GM13976 (cell line): ENCODE data around the gene KLRD1.
"Not testable (repeated sequence)": the region's sequence is repeated elsewhere in the genome, so short reads cannot be mapped to it uniquely, and the experiment has no call there.

Experiments
- DNase-seq: peaks from one replicate; pipeline ENCODE4 v3.0.0; 2012; ENCODE audit warnings: low spot score
- in situ Hi-C: fragments of 300-500 bp; cut with MboI; formaldehyde crosslinking; loops from one replicate; pipeline ENCODE4 v1.12.0; 2022; ENCODE audit warnings: low sequenced_read_pairs, mixed read lengths, inconsistent platforms; ENCODE audit not compliant: unreplicated experiment
- TF ChIP-seq, protein P1 (sequence below): IDR thresholded peaks from 2 replicates; pipeline ENCODE4 v1.5.1; 2012; ENCODE audit warnings: borderline replicate concordance, mild to moderate bottlenecking; ENCODE audit not compliant: insufficient read depth; ENCODE audit errors: extremely low read depth, missing control alignments, control extremely low read depth

KLRD1 gene

DNA sequence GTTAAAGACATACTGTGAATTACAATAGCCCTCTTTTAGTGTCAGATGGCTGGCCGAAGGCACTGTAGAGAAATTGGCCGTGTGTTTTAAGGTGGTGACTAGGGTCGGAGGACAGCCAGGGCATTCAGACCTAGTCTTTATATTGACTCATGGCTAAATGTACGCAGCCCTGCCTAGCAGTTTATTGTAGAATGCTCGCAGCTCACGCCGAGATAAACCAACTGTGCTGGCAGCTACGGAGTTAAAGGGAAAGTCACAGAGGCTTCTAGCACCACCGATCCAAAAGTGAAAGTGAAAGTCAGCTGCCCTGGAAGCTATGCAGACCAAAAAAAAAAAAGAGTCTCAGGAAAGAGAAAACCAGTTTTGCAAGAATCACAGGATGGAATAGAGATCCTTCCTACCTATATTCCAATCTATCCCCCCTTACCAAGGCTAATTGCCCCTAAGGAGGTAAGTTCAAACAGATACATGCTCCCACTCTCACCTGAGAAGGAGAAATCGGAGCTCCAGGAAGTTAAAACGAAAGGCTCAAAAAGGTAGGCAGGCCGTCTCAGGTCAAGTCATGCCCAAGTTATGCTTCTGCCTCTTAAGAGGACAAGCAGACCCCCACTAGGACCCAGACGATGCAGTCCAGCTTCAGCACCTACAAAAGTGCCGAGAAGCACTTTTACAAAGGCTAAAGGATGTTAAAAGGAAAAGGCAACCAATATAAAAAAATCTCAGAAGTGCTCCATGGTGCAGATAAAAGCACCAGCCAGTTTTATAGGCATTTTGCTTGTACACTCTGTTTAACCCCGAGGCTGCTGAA, 57.3 kb downstream of the KLRD1 start:
- in situ Hi-C loops: no loop called here
- peak; percentile 58 for DNase-seq
- TF ChIP-seq, protein P1, sequence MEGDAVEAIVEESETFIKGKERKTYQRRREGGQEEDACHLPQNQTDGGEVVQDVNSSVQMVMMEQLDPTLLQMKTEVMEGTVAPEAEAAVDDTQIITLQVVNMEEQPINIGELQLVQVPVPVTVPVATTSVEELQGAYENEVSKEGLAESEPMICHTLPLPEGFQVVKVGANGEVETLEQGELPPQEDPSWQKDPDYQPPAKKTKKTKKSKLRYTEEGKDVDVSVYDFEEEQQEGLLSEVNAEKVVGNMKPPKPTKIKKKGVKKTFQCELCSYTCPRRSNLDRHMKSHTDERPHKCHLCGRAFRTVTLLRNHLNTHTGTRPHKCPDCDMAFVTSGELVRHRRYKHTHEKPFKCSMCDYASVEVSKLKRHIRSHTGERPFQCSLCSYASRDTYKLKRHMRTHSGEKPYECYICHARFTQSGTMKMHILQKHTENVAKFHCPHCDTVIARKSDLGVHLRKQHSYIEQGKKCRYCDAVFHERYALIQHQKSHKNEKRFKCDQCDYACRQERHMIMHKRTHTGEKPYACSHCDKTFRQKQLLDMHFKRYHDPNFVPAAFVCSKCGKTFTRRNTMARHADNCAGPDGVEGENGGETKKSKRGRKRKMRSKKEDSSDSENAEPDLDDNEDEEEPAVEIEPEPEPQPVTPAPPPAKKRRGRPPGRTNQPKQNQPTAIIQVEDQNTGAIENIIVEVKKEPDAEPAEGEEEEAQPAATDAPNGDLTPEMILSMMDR: no peak

DNA sequence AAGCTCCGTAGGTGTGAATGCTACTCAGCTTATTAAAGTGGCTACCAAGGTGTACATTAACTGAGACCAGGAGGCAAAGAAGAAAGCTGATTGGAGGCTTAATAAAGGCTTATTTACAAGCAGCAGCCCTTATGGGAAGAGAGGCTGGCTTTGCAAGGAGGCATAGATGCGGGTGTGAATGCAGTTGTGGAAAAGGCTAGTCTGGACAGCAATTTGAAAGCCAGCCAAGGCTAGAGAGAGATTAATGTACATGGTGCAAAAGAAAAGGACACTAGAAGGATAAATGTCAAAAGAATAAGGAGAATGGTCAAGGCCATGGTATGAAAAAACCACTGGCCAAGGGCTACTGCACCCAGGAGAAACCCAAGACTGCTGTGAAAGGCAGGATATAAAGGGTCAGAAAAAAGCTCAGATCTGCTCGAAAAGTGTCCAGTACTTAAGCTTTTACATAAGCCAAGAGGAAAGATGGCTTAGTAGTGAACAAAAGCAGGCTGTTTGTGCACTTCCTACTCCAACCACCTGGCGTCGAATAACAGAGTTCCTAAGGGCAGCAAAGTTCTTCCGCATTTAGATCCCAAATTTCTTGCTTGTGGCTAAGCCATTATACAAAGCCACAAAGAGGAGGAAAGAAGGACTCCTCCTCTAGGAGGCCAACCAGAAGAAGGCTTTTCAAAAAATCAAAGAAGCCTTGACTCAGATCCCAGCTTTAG, 58.2 kb downstream of the KLRD1 start:
- TF ChIP-seq, protein P1: no peak
- DNase-seq: no peak
- in situ Hi-C loops: no loop called here

DNA sequence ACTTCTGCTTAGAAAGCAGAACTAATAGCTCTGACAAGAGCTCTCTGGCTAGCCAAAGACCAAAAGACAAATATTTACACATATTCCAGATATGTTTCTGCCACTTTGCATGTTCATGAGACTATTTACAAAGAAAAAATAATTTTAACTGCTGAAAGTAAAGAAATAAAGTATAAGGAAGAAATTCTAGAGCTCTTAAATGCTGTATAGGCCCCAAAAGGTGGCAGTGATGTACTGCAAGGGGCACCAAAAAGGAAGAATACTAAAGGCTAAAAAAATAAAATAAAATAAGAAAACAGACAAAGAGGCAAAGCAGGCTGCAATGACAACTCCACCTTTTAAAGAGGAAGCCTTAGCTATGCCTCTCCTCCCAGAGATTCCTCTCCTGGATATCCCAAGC, 59.2 kb downstream of the KLRD1 start:
- in situ Hi-C loops: no loop called here
- DNase-seq: no peak
- TF ChIP-seq, protein P1: no peak

DNA sequence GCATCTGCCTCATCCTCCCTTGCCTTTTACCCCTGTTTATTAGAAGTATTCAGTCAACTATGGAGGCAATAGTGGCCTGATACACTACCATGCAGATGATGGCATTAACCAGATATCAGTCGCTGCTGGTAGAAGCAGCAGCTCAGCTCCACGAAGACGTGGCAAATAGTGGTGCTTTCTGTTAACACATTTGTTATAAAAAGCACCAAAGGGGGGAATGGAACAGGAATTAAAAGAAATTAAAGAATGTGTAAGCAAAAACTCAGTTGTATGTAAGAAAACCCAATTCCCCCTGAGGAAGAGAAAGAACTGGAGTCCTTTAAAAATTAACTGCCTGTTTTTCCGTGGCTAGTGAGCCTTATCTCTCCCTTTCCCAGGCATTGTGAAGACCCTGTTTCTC, 60.0 kb downstream of the KLRD1 start:
- in situ Hi-C loops, DNase-seq: not testable (repeated sequence)

DNA sequence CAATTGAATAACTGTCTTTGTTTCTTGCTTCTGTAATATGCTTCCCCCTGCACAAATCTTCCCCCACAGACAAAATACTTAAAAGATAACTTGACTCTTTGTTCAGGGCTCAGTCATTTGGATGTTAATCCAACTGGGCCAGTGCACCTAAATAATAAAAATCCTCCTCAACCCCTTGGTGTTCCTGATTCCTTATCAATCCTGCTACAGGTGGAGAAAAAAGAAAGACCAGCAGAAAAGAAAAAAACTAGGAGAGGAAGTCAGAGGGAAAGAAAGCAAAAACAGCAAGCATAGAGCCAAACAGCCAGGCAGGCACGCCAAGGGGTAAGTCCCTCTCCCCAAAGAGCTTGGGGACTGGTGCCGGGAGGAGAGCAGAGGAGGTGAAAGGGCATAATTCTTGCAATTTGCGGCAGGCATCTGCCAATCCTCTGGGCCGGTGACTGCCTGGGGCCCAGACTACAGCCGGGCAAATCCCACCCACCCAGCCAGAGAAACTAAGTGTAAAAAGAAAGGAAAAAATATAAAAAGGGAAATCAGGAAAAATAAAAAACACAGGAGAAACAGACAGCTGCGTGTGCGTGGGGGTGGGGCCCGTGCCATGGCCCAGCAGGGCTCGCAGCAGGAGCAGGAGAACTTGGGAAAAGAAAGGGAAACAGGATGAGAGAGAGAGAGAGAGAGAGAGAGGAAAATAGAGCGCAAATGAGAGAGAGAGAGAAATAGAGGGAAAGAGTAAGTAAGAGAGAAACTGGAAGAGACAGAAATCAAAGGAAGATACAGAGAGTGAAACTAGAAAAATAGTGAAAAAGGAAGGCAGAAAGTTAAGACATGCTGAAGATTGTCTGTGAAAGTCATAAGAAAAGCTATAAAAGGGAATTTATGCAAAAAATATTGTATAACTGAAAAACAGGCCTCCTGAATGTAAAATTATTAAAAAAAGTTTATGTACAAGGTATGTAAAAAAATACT, 60.8 kb downstream of the KLRD1 start:
- TF ChIP-seq, protein P1: no peak
- DNase-seq: no peak
- in situ Hi-C loops: no loop called here

DNA sequence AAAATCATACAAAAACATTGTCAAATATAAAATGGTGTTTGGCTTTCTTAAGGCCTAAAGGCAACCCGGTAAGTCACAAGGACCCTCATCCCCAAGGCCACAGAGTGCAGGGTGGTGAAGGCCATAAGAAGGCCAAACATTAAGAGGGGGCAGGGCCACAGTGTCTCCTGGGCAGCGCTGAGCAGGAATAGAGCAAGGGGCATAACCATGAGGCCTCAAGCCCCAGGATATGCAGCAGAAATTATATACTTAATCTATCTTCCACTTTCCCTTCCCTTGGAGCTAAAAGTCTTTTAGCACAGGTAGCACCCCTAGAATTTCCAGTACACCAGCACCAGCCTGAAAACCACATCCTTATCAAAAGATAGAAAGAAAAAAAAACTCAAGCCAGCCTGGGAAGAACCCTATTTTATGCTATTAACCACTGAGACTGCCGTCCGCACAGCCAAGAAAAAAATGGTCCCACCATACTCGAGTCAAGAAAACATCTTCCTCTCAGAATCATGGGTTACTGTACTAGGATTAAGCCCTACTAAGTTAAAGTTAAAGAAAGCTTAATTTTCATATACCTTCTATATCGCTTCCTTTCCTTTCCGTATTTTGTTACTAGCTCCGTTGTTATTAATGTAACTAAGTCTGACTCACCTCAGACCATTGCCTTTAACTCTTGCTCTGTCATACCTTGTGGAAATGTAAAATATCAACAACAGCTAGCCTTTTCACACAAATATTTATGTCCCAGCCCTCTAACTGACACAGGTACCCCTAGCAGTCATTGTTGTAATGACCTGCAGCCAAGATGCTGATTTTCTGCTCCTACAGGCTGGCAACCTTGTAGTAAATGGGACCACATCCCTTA, 62.1 kb downstream of the KLRD1 start:
- TF ChIP-seq, protein P1: no peak
- in situ Hi-C loops: no loop called here
- no peak for DNase-seq

DNA sequence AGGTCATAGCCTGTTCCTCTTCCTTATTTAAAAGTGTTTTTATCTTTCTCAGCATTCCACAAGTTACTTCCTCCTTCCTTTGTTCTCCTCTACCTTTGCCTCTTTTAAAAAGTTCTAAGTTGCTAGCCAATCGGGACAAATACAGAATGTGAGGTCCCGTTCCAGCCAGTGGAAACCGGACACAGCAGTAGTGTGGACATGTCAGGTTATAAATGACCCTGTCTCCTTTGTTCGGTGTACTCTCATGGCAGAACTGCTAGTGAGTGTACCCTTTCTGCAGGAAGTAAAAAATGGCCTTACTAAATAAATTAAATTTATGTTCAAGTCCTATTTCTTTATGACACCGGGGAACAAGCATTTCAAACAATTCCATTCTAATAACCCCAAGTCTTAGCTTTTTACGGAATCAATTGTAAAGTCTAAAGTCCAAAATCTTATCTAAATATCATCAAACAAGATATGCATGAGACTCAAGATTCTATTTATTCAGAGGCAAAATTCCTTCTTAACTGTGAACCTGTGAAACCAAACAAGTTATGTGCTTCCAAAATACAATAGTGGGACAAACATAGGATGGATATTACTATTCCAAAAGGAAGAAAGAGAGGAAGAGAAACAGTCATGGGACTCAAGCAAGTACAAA, 64.3 kb downstream of the KLRD1 start:
- in situ Hi-C loops, DNase-seq: not testable (repeated sequence)
